Mononuclear cell (primary cell): ENCODE data around the gene CTBP2. TPM values are rescaled to one million over a fixed set of nuclear protein-coding genes. Genes with fewer than 3 reads are reported as not detected.

ENCODE experiments used
- H3K27me3 ChIP-seq: 2 replicates; pipeline ENCODE4 v1.6.0; 2011; ENCODE audit warnings: low read length, control low read depth; ENCODE audit not compliant: insufficient read depth
- H3K4me1 ChIP-seq: 2 replicates; pipeline ENCODE4 v1.5.1; 2011; ENCODE audit warnings: mild to moderate bottlenecking, low read length, control low read depth; ENCODE audit not compliant: insufficient read depth
- H3K4me3 ChIP-seq: 2 replicates; pipeline ENCODE4 v1.5.1; 2011; ENCODE audit warnings: mild to moderate bottlenecking, low read length, moderate library complexity
- H3K9me3 ChIP-seq: 2 replicates; pipeline ENCODE4 v1.5.1; 2011; ENCODE audit warnings: low read depth, mild to moderate bottlenecking, control low read depth, low read length
- total RNA-seq: library from RNA; depleted of rRNA; stranded (reverse); fragments of >200 nt; gene quantifications from one replicate; pipeline ENCODE4 v1.2.3, GENCODE V29; 2012

The CTBP2 gene
- total RNA-seq, 1 donor: 6.4 TPM

DNA sequence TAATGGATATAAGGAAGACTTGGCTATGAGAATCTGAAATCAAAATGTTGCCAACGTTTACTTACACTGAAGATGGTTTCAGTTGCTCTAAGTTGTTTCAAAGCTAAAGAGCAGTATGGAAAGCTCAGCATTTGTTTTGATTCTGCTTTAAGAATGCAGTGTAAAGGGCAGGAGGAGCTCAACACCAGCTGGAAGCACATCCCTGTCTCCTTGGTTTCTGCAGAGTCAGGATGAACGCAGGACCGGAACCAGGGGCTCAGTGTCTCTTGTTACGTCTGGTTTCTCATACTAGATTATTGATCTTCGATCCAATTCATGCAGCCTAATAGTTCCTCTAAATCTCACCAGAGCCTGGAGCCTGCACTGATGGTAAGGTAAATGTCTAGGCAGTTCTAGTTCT lies 194.4 kb downstream of the CTBP2 start:
- Histone ChIP-seq H3K4me1 (peaks cover 2% of the 10 kb centered on the region), H3K27me3 (no peaks in the 10 kb centered on the region), H3K9me3 (no peaks in the 10 kb centered on the region), H3K4me3 (no peak overlapping the region)

DNA sequence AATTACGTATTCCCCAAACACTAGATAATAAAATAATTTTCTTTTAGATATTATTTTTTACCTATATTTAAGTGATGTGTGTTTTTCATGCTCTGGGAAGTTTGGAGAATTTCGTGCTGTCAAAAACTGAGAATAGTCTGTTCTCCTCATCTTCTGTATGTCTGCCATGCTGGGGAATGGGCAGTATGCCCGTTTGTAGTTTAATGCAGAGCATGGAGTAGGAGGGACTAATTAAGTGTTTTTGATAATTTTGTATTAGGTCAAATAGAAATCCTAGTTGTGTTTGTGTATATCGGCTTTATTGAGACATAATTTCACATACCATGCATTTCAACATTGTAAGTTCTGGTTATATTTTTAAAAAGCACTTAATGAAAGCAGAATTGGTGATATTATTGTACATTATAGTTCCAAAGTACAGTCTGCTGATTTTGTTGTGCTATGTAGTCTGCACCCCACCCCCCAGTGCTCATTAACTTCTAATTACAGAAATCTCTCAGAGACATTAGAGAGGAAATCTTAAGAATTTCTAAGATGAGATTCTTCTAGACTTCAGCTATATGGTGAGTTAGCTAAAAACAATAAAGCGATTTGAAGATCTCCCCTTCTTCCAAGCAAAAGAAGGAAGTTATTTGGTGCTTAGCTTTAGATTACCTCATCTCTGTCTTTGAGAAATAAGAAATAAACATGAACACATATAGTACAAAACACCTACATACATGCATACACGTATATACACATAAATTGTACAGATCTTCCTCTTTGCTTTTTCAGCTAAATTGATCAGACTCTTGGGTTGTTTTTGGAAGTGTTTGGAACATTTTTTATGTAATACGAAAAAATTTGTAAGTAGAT lies 196.3 kb downstream of the CTBP2 start:
- H3K27me3 ChIP-seq: no peaks in the 10 kb centered on the region
- no peaks in the 10 kb centered on the region for H3K9me3 ChIP-seq
- no peak overlapping the region for H3K4me3 ChIP-seq
- no peaks in the 10 kb centered on the region for H3K4me1 ChIP-seq

DNA sequence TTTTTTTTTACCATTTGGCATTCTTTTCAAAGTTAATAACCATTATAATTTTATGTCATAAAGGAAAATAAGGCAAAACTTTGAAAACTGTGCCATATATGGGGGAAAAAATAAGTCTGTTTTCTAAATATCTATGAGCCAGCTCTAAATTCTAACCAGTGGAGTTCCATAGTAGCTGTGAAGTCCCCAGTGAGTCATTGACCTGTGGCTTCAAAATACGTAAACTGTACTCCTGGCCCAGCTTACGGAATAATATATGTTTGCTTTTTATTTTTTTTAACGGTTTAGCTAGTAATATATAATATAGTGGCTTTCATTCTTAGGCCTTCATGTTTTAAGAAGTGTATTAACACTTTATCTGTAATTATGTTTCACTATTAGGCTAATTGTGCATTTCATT lies 197.9 kb downstream of the CTBP2 start:
- Histone ChIP-seq H3K9me3 (no peaks in the 10 kb centered on the region), H3K27me3 (no peaks in the 10 kb centered on the region), H3K4me1 (peaks cover 9% of the 10 kb centered on the region), H3K4me3 (no peak overlapping the region)

GRCh38 chr10:124961248-124961570 lies 199.2 kb downstream of the CTBP2 start:
- Histone ChIP-seq H3K4me1 (peaks cover 21% of the 10 kb centered on the region), H3K4me3 (no peak overlapping the region), H3K9me3 (no peaks in the 10 kb centered on the region), H3K27me3 (no peaks in the 10 kb centered on the region)

DNA sequence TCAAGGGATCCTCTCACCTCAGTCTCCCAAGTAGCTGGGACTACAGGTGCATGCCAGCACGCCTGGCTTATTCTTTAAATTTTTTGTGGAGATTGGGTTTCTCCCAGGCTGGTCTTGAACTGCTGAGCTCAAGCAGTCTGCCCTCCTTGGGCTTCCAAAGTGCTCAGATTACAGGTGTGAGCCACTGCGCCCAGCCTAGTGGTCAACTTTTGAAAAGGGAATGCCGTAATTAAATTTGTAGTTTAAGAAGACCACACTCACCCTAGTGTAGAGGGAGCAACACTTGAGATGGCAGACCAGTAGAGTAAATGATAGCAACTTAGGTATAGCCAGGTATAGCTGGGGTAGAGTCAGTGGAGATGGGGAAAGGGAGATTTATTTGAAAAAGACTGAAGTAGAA lies 200.8 kb downstream of the CTBP2 start:
- no peak overlapping the region for H3K4me3 ChIP-seq
- H3K27me3 ChIP-seq: no peaks in the 10 kb centered on the region
- H3K9me3 ChIP-seq: no peaks in the 10 kb centered on the region
- H3K4me1 ChIP-seq: peaks cover 25% of the 10 kb centered on the region

DNA sequence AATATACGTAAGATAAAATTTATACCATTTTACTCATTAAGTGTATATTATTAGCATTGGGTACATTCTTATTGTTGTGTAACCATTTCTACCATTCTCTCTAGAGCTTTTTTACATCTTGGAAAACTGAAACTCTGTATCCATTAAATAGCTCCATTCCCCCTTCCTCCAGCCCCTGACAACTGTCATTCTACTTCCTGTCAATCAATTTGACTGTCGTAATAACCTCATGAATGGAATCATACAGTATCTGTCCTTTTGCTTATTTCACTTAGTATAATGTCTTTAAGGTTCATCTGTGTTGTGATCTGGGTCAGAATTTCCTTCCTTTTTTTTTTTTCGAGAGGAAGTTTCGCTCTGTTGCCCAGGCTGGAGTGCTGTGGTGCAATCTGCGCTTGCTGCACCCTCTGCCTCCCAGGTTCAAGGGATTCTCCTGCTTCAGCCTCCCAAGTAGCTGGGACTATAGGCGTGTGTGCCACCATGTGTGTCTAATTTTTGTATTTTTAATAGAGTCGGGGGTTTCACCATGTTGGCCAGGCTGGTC lies 202.9 kb downstream of the CTBP2 start:
- H3K4me3 ChIP-seq: no peak overlapping the region
- H3K9me3 ChIP-seq: no peaks in the 10 kb centered on the region
- no peaks in the 10 kb centered on the region for H3K27me3 ChIP-seq
- peaks cover 25% of the 10 kb centered on the region for H3K4me1 ChIP-seq

DNA sequence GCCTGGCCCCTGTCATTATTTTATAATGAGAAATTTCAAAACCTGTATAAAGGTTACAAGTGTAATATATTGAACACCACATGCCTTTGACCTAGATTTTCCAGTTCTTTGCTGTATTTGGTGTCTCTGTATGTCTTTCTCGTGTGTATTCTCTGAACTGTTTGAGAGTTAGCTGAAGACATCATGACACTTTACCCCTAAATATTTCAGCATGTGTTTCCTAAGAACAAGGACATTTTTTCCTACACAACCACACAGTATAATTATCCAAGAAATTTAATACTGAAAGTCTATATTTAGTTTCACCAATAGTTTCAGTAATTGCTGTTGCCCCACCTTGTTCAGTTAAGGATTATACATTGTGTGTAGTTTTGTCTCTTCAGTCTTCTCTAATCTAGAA lies 203.6 kb downstream of the CTBP2 start:
- Histone ChIP-seq H3K9me3 (no peaks in the 10 kb centered on the region), H3K4me3 (no peak overlapping the region), H3K4me1 (peaks cover 25% of the 10 kb centered on the region), H3K27me3 (no peaks in the 10 kb centered on the region)

- Histone ChIP-seq H3K4me1 (peaks cover 25% of the 10 kb centered on the region), H3K9me3 (no peaks in the 10 kb centered on the region), H3K27me3 (no peaks in the 10 kb centered on the region), H3K4me3 (no peak overlapping the region)
These were observed 204.5 kb downstream of the CTBP2 start for GRCh38 chr10:124955868-124956267.

- Histone ChIP-seq H3K4me1 (peaks cover 25% of the 10 kb centered on the region), H3K4me3 (no peak overlapping the region), H3K9me3 (no peaks in the 10 kb centered on the region), H3K27me3 (no peaks in the 10 kb centered on the region)
These were observed 205.1 kb downstream of the CTBP2 start for GRCh38 chr10:124955243-124955642.

DNA sequence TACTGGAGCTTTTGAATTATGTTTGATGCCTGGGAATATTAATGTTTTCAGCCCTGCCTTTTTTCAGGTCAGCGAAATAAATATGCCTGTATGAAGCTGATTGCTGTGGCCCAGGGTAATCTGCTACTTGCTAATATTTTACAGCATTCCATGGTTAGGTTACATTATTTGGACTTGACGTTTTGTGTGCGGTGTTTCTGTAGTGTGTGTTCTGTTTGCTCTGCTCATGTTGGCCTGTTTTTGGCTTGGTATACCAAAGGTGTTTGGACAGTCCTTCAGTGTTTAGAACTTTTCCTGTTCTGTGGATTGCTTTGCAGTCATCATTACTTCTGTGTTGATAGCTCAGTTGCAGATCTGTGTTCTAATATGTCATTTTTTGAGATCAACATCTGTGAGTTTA lies 206.9 kb downstream of the CTBP2 start:
- no peaks in the 10 kb centered on the region for H3K27me3 ChIP-seq
- no peaks in the 10 kb centered on the region for H3K9me3 ChIP-seq
- peaks cover 25% of the 10 kb centered on the region for H3K4me1 ChIP-seq
- H3K4me3 ChIP-seq: no peak overlapping the region

DNA sequence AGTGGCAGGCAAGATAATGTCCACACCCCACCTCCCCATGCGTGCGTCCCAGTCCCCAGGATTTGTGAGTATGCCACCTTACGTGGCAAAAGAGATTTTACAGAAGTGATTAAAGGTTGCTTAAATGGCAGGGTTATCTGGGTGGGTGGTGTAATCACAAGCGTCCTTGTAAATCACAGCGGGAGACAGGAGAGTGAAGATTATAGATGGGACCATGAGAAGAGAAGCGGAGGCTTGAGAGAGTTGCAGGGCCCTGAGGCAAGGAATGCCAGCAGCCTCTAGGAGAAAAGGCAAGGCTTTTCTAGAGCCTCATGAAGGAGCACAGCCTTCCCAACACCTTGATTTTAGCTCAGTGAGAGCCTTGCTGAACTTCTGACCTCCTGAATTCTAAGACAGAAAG lies 208.2 kb downstream of the CTBP2 start:
- Histone ChIP-seq H3K4me3 (no peak overlapping the region), H3K4me1 (peaks cover 13% of the 10 kb centered on the region), H3K9me3 (no peaks in the 10 kb centered on the region), H3K27me3 (no peaks in the 10 kb centered on the region)

- H3K4me1 ChIP-seq: peaks cover 2% of the 10 kb centered on the region
These were observed 210.8 kb downstream of the CTBP2 start for GRCh38 chr10:124949543-124949942.

DNA sequence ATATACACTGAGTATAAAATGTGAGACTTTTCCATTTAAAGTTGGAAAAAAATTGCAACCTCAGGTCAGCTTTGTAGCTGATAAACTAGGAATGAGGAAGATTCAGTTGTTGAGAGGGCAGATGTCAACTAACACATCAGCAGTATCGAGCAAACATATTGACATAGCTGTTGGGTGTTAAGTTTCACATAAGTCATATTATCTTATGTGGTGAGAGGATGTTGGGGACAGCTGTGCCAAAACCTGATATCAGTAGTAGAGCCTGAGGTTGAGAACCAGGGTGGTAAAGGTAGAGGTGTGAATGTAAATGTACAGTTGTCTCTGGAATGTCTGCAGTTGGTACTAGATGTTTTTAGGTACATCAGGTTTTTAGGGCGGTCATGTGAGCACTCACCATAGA lies 213.4 kb downstream of the CTBP2 start:
- H3K9me3 ChIP-seq: no peaks in the 10 kb centered on the region
- H3K4me3 ChIP-seq: no peak overlapping the region
- no peaks in the 10 kb centered on the region for H3K27me3 ChIP-seq
- peaks cover 17% of the 10 kb centered on the region for H3K4me1 ChIP-seq

More at GRCh38 chr10:124949543-124949942, 210.8 kb downstream of the CTBP2 start:
- no peak overlapping the region for H3K4me3 ChIP-seq
- H3K9me3 ChIP-seq: no peaks in the 10 kb centered on the region
- no peaks in the 10 kb centered on the region for H3K27me3 ChIP-seq

DNA sequence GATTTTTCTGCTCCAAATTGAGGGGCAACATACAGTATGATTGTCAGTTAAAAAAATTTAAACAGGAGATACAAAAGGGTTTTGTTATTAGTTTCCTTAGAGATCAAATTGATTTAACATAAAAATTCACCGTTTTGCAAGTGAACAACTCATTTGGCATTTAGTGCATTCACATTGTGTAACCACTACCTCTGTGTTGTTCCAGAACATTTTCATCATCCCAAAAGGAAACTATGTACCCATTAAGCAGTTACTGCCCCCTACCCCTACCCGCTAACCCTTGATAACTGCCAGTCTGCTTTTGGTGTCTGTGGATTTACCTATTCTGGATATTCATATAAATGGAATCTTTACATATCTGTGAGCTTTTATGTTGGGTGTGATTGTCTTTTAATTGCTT lies 215.4 kb downstream of the CTBP2 start:
- Histone ChIP-seq H3K27me3 (no peaks in the 10 kb centered on the region), H3K4me1 (peaks cover 17% of the 10 kb centered on the region), H3K9me3 (no peaks in the 10 kb centered on the region), H3K4me3 (no peak overlapping the region)

DNA sequence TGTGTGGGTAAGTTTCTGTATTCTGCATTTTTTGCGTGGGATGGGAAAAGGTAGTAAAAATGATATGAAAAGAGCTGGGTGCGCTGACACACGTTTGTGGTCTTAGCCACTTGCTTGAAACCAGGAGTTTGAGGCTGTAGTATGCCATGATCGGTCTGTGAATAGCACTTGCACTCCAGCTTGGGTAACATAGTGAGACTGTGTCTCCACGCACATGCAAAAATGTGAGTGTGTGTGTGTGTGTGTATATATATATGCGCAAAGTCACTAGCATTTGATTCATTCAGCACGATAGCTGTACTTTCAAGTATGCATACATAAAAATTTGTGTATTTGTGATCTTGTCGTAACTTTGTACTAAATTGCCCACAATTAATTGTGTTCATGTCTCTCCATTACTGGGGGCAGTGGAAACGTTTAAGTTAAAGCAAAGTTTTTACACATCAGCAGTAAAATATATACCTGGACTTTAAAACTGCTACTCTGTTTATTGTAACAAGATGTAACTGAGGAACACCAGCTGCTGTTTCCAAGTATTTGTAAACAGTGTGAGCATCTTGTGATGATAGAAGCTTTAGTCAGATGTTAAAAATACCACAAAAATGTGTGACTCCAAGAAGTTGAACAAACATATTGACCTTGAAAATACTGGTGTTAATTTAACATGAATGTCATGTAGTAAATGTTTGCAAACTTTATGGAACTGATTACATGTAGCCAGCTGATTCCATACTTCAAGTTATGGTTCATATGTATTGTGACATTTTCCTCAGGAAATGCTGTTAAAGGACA lies 216.9 kb downstream of the CTBP2 start:
- Histone ChIP-seq H3K4me1 (peaks cover 17% of the 10 kb centered on the region), H3K9me3 (no peaks in the 10 kb centered on the region), H3K4me3 (no peak overlapping the region), H3K27me3 (no peaks in the 10 kb centered on the region)
